Cerebellar nuclear complex (tissue), 1 donor: ENCODE results near the gene DIS3L2.
"Not testable (repeated sequence)": the region's sequence is repeated elsewhere in the genome, so short reads cannot be mapped to it uniquely, and the experiment has no call there.

ENCODE experiments used
- DNase-seq, 2 experiments: peaks; one replicate each; lab custom pipeline; 2025; lab: John Stamatoyannopoulos, UW

DIS3L2 gene

DNA sequence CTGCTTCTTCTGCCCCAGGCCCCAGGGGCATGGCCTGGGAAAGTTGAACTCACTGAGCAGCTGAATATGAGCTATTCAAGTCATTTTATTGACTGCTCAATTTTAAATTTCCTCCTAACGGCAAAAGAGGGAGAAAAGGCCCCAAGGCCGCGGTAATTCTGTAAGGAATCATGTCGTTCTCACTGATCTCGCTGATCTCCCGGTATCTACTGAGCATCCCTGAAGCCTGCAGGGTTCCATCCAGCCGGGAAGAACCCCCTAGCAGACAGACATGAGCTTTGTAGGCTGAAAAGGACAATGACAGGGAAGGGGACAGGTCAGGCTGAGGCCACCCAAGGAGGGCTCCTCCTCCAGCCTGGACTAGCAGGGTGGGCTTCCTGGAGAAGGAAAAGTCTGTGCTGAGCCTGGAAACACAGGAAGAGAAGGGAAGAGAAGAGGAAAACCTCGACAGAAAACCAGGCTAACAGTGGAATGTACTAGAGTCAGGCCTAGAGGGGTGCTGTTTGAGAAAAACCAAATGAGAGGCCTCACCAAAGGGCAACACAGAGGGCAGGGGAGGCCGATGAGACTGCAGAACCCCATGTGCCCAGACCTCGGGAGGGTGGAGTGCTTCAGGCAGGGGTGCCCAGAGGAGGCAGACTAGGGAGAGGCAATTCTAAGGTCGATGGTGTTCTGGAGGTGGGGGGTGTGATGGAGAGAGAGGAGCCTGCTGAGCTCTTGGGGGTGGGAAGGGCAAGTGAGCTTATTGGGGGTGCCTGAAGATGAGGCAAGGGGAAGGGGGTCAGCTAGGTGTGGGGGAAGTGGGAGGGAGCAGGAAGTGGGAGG lies 32.4 kb upstream of the DIS3L2 start:
- DNase-seq, result no peak

DNA sequence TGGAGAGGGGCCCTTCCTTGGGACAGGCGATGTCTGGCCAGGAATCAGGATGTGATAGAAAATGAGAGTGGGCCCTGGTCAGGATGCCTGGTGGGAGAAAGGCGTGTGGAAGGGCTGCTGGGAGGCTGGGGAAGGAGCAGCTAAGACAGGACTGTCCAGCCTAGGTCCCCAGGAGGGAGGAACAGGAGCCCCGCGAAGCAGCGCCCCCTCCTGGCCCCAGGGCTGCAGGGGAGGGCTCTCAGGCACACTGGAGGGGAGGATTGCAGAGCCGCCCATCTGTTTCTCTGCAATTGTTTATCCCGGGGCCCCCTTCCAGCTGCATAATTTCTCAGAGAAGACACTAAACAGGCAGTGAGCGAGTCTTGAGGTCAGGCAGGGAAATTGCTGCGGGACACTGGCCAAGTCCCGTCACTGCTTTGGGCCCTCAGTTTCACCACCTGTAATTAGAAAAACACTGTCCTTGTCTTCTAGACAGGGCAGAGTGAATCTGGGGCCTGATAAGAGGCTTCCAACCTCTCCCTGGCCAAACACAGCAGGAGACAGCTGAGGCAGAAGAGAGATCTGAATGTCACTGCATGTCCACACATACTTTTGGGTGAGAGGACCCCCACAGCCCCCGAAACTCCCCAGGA lies 31.4 kb upstream of the DIS3L2 start:
- DNase-seq, result no peak

DNA sequence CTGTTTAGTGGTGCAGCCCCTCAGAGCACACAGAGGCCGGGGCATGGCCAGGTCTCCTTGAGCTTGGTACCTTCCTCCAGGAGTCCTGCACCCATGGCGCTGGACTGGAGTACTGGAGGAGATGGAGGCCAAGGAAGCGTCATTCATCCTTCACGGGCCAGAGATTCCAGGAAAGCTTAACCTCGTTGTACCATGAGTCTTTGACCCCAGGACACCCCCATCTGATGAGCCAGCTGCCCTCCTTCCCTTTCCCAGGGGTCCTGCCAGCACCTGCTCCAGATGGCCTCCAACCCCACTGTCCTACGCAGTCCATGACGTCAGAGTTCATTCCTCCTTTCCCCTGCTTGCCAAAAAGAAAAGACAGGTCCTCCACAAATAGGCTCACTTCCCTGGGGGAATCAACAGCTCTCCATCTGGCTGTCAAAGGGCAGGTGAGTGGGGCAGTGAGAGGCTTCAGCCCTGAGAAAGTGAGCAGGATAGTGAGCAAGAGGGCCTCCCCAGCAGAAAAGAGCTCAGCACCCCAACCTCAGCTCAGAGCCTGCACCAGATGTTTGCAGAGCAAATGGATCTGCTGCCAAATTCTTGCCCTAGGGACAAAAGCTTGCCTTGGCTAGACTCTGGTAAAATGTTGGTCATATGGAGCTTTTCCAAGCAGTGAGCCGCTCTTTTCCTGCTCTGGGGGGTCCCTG lies 30.8 kb upstream of the DIS3L2 start:
- DNase-seq, result no peak

DNA sequence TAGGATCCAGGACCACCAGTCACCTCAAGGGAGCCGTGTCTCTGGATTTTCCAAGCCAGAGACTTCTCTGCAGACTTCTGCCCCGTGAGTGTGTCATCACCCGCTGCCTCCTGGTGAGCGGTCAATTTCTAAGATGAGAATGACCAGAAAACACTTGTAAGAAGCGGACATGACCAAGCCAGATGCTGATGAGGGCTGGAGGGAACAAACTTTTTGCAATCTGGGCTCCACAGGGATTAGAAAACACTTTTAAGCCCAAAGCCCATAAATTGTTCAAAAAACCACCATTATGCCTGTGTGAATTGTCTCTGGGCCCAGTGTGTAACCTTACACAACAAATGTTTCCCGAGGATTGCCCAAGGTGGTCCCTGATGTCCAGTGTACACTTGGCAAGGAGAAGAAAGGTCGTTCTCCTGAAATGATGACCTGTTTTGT lies 30.0 kb upstream of the DIS3L2 start:
- DNase-seq, result no peak

DNA sequence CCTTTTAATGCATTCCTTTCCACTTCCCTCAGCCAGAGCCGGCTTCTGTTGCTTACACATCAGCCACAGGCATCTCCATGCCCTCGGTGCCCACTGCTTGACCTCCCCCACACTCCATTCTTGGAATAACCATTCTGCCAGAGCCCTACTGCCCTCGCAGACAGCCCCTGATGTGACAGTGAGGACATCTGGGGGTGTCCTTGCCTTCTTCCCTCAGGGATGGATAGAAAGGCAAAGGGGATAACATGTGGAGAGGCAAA lies 28.9 kb upstream of the DIS3L2 start:
- no peak for DNase-seq

DNA sequence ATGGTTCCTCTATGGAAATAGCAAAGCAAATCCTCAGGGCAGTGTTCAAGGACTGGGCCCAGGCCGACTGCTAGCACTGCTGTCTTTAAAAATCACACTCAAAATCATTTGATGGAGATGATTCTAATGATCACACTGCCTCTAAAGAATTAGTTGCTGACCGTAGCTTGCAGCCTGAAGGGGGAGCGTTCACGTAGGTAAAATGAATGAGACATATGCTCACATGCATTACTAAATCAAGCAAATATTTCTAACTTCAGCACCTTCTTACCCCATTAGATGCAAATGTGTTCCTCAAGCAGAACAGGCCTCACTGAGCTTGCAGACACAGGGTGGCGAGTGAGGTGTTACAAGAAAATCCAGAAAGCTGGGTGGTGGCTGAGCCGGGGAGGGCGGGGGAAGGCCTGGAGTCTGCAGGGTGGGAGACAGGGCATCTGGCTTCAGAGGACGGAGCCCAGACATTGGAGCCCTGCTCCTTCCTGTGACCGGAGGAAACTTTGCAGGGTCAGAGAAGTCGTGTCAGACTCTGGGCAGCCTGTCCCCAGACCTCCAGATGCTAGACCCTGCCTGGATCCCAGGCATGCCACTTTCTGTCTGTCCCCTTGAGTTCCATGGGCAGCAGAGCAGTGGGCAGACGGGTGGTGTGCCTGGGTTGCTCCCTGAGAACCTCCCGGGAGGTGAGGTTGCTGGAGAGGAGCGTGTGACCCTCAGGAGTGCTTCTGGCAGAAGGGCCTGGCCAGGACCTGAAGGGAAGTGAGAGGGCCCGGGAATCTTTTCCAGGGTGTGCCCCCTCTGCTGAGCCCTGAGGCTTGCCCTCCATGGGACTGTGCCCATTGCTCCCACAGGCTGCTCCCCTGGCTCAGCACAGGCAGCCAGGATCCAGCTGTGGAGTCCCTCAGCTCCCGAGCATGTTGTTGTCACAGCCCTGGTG lies 28.3 kb upstream of the DIS3L2 start:
- no peak for DNase-seq

DNA sequence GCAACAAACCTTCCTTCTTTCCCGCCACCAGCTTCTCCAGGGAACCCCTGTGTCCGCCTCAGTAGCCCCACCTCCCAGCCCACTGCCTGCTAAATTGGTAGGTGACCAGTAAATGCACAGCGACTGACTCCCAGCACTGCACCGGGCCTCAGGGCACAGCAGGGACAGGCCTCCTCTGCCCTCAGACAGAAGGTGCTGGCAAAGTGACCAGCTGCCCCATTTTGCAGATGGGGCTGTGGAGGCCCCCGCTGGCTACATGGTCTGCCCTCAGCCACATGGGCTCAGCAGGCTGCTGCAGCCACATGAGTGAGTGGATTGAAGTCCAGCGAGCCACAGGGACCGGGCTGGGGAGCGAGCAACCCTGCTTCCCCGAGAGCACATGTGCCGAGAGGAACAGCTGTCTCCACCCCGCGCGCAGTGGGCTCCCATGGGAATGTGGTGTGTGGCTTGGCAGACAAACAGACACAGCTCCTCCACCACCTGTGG lies 27.6 kb upstream of the DIS3L2 start:
- DNase-seq, result no peak

DNA sequence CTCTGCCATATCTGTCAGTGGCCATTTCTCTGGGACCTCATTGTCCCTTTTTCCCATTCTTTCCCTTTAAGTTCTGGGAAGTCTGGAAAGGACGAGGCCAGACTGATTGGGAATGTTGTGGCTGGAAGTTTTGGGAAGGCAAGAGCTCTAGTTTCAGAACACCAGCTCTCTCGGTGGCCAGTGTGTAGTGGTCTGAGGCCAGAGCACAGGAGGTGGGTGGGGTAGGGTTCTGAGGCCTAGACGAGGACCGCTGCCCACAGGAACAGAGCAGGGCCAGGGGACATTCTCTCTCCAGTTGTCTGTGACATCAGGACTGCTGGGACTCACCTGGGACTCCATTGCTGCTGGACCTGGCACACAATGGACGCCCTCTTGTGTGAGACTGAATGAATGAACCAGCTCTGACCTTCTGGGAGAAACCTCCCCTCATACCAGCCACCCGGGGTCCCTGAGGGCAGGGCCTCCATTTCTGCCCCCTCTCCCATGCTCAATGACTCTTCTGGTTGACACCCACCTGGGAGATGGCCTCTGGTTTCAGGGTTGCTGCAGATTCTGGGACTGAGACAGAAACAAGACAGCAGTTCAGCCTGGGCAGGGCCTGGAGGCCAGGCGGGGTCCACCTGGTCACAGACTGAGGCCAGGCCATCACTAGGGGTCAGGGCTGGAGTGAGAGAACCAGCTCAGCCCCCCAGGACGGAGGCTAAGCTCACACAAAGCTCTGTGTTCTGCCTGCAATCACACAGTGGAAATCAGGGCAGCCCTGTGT lies 26.9 kb upstream of the DIS3L2 start:
- no peak for DNase-seq

DNA sequence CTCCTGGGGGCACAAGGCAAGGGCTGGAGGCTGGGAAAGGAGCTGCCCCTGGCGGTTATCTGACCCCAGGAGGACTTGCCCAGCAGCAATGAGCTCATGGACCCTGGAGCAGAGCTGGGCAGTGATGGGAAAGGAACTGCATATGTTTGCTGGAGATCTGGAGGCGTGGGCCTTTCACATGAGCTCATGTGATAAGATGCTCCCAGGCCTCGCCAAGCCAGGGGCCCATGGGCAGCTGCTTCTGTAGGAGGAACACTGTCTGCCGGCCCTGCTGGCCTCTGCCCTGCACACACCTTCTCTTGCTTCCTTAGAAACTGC lies 26.3 kb upstream of the DIS3L2 start:
- no peak for DNase-seq

DNA sequence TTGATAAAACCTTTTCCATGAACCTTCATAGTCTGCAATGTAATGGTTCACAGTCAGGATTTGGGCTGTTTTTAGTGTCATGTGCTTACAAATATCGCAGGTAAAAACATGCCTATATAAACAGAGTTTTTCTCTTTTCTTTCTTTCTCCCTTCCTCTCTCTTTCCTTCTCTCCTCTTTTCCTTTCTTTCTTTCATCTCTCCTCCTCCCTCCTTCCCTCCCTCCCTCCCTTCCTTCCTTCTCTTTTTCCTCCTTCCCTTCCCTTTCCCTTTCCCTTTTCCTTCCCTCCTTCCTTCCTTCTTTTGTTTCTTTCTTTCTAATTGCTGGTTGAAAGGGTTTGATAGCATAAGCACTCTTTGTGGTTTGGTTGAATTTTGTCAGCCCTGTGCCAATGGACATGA lies 25.7 kb upstream of the DIS3L2 start:
- no peak for DNase-seq

DNA sequence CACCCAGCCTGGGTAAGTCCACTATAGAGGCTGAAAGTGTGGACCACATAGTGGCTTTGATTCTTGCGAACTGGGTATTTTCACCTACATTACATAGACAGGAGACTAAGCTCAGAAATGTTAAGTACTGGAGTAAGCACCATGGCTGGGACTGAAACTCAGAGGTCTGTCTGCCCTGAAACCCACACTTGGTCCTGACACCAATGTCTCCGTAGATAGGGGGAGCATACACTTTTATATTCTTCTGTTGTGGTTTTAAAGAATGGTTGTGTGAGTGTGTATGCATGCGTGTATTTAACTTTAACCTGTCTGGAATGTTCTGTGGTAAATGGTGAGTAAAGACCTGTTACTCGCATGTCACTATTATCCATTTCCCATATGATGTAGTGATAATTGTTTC lies 25.0 kb upstream of the DIS3L2 start:
- no peak for DNase-seq

DNA sequence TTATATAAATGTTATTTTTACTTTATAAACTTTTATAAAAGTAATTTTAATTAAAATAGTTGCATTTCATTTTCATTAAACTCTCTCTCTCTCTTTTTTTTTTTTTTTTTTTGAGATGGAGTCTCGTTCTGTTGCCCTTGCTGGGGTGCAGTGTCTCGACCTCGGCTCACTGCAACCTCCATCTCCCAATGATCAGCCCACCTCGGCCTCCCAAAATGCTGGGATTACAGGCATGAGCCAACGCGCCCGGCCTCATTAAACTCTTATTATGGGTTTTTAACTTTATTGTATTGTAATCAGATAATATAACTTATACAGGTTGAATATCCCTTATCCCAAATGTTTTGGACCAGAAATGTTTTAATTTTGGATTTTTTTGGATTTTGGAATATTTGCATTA lies 24.5 kb upstream of the DIS3L2 start:
- no peak for DNase-seq

DNA sequence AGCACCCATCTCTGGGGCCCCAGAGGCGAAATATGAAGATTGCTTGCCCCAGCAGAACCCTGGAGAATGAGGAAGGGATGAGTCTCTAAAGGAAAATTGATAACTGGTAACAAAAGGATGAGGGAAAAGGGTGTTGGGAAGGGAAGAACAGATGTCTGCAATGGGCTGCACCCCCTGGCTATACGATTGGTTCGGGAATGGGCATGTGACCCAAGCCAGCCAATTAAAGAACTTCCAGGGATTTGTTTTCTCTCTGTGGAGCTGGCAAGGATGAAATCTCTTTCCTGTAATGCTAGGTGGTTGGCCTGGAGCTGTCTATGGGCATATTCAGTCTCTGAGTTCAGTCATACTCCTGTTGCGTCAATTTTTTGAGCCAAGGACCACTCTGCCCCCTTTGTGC lies 22.5 kb upstream of the DIS3L2 start:
- DNase-seq, result no peak

DNA sequence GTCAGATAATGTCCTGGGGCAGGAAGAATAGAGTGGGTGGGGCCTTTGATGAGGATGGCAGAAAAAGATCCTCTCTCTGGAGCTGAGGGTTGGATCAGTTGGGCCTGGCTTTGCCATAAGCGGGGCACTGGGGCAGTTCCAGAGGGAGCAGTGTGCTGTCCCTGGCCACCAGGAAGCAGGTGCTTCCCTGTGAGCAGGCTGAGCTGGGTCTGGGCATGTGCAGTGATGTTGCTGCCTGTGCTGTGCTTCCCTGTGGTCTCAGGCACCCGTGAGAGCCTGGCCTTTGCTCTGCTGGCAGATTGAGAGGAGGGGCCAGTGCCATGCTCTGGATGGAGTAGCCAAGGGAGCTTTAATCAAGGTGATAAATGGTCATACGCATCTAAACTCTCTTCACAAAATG lies 20.7 kb upstream of the DIS3L2 start:
- no peak for DNase-seq

DNA sequence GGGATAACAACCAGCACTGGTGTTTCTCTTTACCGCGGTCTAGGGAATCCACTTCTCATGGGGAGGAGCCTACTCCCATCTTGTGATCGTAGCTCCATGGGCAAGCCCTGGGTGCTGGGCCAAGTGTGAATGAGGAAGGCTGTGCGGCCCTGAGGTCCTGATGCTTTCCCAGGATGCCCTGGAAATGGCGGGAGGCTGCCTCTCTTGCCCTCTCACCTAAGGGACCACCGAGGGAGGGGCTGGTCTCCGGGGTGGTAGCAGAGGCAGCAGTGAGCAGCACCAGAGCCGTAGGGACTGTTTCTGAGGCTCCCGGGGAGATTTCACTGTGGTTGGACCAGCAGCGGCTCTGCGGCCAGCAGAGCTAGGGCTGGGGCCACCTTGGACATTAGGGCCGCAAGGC lies 19.8 kb upstream of the DIS3L2 start:
- DNase-seq, result no peak

DNA sequence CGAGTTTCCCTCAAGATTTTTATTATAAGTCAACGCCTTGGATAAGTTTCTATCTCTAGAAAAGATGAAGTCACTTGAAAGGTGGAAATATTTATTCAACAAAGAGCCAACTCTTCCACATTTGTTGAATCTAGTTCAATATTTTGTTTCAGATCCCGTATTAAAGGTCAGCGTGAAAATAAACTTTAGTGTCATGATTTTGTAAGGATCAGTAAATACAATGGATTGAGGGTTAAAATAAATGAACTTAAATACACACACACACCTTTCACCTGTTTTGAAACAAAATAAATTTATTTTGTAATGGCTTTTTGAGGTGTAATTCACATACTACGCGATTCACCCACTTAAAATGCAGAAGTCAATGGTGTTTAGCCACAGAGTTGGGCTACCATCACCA lies 19.3 kb upstream of the DIS3L2 start:
- no peak for DNase-seq

DNA sequence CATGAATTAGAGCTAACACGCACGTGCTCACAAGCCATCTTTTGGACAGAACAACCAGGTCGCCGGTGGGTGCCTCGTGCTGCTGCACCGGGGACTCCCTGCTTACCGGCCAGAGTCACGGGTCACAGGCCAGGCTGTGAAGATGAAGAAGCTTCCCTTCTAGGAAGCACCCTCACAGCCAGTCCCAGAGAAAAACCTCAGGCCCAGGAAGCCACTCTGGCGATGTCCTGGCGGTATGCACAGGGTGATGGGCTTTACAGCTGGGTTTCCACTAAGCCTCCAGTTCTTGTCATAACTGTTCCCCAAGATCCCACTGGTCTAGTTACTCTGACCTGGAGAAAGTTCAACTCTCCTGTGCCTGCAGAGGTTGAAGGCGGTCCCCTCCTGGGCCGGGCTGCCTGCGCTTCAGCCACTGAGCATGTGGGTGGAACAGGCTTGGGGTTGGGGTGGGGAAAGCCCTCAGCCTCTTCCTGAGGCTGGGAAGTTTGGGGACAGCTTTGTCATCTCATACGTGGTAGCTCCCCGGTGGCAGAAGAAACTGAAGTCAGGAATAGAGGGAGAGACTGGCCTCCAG lies 15.2 kb upstream of the DIS3L2 start:
- DNase-seq, result no peak

DNA sequence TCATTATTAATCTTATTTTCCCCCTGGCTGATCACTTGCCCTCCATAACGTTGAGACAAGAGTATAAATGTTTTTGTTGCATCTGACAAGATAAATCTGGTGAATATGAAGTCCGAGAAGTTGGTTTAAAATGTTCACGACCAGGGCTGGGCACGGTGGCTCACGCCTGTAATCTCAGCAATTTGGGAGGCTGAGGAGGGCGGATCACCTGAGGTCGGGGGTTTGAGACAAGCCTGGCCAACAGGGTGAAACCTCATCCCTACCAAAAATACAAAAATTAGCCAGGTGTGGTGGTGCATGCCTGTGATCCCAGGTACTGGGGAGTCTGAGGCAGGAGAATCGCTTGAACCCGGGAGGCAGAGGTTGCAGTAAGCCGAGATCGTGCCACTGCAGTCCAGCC lies 14.4 kb upstream of the DIS3L2 start:
- DNase-seq, result not testable (repeated sequence)

DNA sequence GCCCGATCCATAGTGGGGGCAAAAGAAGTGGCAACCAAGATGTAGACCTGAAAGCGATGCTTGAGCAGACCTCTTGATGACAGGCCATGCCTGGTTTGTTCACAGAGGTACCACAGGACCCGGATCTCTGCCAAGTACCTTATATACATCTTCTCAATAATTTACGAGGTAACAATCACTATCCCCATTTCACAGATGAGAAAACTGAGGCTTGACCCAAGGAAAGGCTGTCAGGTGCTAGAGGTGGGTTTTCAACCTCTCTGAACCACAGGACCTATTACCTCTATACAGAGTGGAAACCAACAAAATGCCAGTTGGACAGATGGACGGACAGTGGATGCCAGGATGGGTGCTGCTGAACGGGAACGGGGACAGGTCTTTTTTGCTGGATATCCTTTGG lies 13.8 kb upstream of the DIS3L2 start:
- no peak for DNase-seq

DNA sequence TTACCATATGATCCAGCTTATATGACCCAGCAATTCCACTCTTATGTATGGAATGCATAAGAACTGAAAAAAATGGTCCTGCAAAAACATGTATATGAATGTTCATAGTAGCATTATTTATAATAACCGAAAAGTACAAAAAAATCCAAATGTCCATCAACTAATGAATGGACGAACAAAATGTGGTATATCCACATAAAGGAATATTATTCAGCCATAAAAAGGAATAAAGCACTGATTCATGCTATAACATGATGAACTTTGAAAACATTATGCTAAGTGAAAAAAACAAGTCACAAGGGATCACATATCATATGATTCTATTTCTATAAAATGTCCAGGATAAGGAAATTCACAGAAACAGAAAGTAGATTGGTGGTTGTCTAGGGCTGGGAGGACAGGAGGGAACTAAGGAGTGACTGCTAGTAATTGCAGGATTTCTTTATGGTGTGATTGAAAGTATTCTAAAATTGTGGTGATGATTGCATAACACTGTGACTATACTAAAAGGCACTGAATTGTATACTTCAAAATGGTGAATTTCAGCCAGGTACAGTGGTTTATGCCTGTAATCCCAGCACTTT lies 10.0 kb upstream of the DIS3L2 start:
- DNase-seq, result no peak
